Stomach (tissue), 9 donors: ENCODE data around the gene LDB2. TPM values are rescaled to one million over a fixed set of nuclear protein-coding genes. Genes with fewer than 3 reads are reported as not detected.

Experiments used
- DNase-seq, 2 donors: peaks; one replicate each; pipeline versions ENCODE4 v3.0.0 to v3.0.0-alpha.2; 2013 to 2019
- H3K27ac ChIP-seq, 5 donors: fragments of 200-600 bp in 4 of 5; sonication (generic) in 4 of 5; one replicate each; pipeline ENCODE4 v1.5.1; 2013 to 2019; ENCODE audit warnings: mild to moderate bottlenecking in 1 of 5, moderate library complexity in 1 of 5
- H3K27me3 ChIP-seq, 3 donors: fragments of 200-600 bp; sonication (generic); one replicate each; pipeline ENCODE4 v1.5.1; 2017 to 2019; ENCODE audit warnings: mixed run types in 1 of 3
- H3K36me3 ChIP-seq, 4 donors: fragments of 200-600 bp; sonication (generic); 1 replicate in 3 of 4; 2 replicates in 1 of 4; pipeline ENCODE4 v1.5.1; 2016 to 2019
- H3K4me1 ChIP-seq, 4 donors: fragments of 200-600 bp; sonication (generic); one replicate each; pipeline ENCODE4 v1.5.1; 2016 to 2019
- H3K4me3 ChIP-seq, 4 donors: fragments of 200-600 bp; sonication (generic) in 3 of 4; one replicate each; pipeline ENCODE4 v1.5.1; 2016 to 2019; ENCODE audit warnings: mild to moderate bottlenecking in 1 of 4
- H3K9me3 ChIP-seq, 4 donors: fragments of 200-600 bp; sonication (generic); one replicate each; pipeline ENCODE4 v1.5.1; 2016 to 2019
- CTCF ChIP-seq, 7 experiments: fragments of 450-650 bp in 4 of 7; fragments of 200-600 bp in 3 of 7; sonication (generic) in 3 of 7; IDR thresholded peaks; one replicate each; pipeline ENCODE4 v1.5.1; 2016 to 2019; ENCODE audit warnings: antibody characterized with exemption in 7 of 7, control low read depth in 2 of 7, mild to moderate bottlenecking in 1 of 7
- EP300 ChIP-seq: sonication (generic); formaldehyde crosslinking; IDR thresholded peaks from one replicate; pipeline ENCODE4 v1.6.1; 2017; ENCODE audit warnings: antibody characterized with exemption
- POLR2A ChIP-seq, 4 donors: fragments of 450-650 bp; IDR thresholded peaks; one replicate each; pipeline ENCODE4 v1.6.1; 2016; ENCODE audit warnings: antibody characterized with exemption in 4 of 4, control low read depth in 2 of 4, mild to moderate bottlenecking in 1 of 4, moderate library complexity in 1 of 4
- POLR2AphosphoS5 ChIP-seq, 3 donors: sonication (generic); formaldehyde crosslinking; IDR thresholded peaks; one replicate each; pipeline ENCODE4 v1.6.1; 2016; ENCODE audit warnings: antibody characterized with exemption in 3 of 3
- WGBS, 5 donors: extraction: QIAGEN DNeasy Blood & Tissue Kit in 3 of 5; methylation state at CpG; one replicate each; pipeline versions ENCODE4 v1.1.5 to v1.1.7; 2013 to 2018; 5-methylcytosine and 5-hydroxymethylcytosine counted together
- intact Hi-C: fragments of 100-400 bp; cut with DNase I; formaldehyde crosslinking; loops from one replicate; pipeline ENCODE4 v1.15.1; 2023; ENCODE audit warnings: low total_unique reads
- polyA plus RNA-seq, 3 donors: library from polyadenylated mRNA; stranded (reverse); fragments of 200-250 nt; gene quantifications; one replicate each; pipeline ENCODE4 v1.2.3, GENCODE V29; 2013
- total RNA-seq, 5 donors: library from RNA; depleted of rRNA; stranded (reverse); fragments of >200 nt; gene quantifications; one replicate each; pipeline versions ENCODE4 v1.1.0 to v1.2.3, GENCODE V29; 2014 to 2016
- donor health status: healthy with polysubstance abuse.
- donor health status: Bipolar disorder and iron deficiency.
- donor health status: healthy.

Gene LDB2
- total and polyA plus RNA-seq, 8 donors = 6.2 to 63.3 (median 12.8) TPM

DNA sequence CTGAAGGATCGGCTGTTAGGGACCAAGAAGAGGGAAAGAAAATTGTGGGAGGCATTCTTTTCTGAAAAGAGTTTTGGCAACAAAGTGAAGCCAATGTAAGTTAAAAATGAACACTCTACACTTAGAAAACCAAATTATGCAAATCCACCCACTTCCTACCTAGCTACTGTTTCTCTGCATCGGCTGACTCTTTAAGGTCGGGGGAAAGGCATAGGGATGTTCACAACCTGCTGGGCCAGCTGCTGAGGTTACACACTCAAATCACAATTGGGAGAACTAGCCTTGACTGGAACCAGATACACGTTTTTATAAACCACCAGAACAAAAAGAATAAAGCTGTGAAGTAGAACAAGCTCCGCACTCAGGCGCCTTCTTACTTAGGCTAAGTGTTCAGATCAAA lies 165.7 kb downstream of the LDB2 start:
- no peaks in the 10 kb centered on the region for H3K4me1 ChIP-seq
- no peaks in the 10 kb centered on the region for H3K9me3 ChIP-seq
- no peak overlapping the region for H3K4me3 ChIP-seq
- no peak overlapping the region for H3K27ac ChIP-seq
- DNase-seq = no peak
- 83 to 92% (median 86%) methylated on average over 6 of the region's 6 CpGs for WGBS, 5 donors
- H3K36me3 ChIP-seq = no peaks in the 10 kb centered on the region
- intact Hi-C loops = no loop called here
- TF ChIP-seq POLR2AphosphoS5 (IDR thresholded peaks at IDR 0.05) (no peak), CTCF (IDR thresholded peaks at IDR 0.05) (no peak), EP300 (no peak), POLR2A (IDR thresholded peaks at IDR 0.05) (no peak)
- H3K27me3 ChIP-seq = no peaks in the 10 kb centered on the region

GRCh38 chr4:16731776-16732380 lies 166.6 kb downstream of the LDB2 start:
- TF ChIP-seq CTCF (IDR thresholded peaks at IDR 0.05) (no peak), POLR2A (IDR thresholded peaks at IDR 0.05) (no peak), POLR2AphosphoS5 (IDR thresholded peaks at IDR 0.05) (no peak), EP300 (no peak)
- Histone ChIP-seq H3K9me3 (no peaks in the 10 kb centered on the region), H3K27me3 (no peaks in the 10 kb centered on the region), H3K27ac (no peak overlapping the region), H3K4me1 (no peaks in the 10 kb centered on the region), H3K36me3 (no peaks in the 10 kb centered on the region), H3K4me3 (no peak overlapping the region)
- intact Hi-C loops = no loop called here
- 70 to 78% (median 74%) methylated on average over 3 of the region's 3 CpGs for WGBS, 5 donors
- DNase-seq = no peak

- Histone ChIP-seq H3K4me1 (no peaks in the 10 kb centered on the region), H3K27ac (no peak overlapping the region)
- 79 to 92% (median 87%) methylated on average over 3 of the region's 3 CpGs for WGBS, 5 donors
Measured at GRCh38 chr4:16730522-16731205, 167.8 kb downstream of the LDB2 start.

DNA sequence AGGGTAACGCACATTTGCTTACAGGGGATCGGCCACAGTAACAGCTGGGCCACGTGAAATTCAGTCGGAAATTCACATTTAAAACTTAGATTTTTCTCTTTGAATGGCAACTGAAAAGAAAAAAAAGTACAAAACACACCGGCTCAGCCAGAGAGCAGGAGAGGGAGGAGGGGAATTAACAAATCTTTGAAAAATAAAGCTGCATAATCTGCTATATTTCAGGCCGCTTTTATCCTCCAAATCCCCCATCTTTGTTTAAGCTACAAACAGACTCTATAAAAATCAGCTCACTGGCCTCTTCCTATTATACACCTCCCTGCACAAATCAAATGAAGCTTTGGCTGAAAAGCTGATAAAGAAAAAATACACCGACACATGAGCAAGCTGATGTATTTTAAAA lies 169.1 kb downstream of the LDB2 start:
- Histone ChIP-seq H3K27me3 (no peaks in the 10 kb centered on the region), H3K9me3 (peaks cover 0 to 6% (median 5%) of the 10 kb centered on the region in 4 donors), H3K4me3 (no peak overlapping the region), H3K36me3 (no peaks in the 10 kb centered on the region), H3K4me1 (no peaks in the 10 kb centered on the region), H3K27ac (no peak overlapping the region)
- DNase-seq = no peak
- intact Hi-C loops = no loop called here
- WGBS, 5 donors = 68 to 81% (median 77%) methylated on average over 7 of the region's 7 CpGs
- TF ChIP-seq POLR2AphosphoS5 (IDR thresholded peaks at IDR 0.05) (no peak), EP300 (no peak), POLR2A (IDR thresholded peaks at IDR 0.05) (no peak), CTCF (IDR thresholded peaks at IDR 0.05) (no peak)

More at GRCh38 chr4:16730522-16731205, 167.8 kb downstream of the LDB2 start:
- intact Hi-C loops = no loop called here
- Histone ChIP-seq H3K4me3 (no peak overlapping the region), H3K9me3 (peaks cover 0 to under 1% (median 0%) of the 10 kb centered on the region in 4 donors), H3K27me3 (no peaks in the 10 kb centered on the region), H3K36me3 (no peaks in the 10 kb centered on the region)
- DNase-seq = no peak
- TF ChIP-seq POLR2AphosphoS5 (IDR thresholded peaks at IDR 0.05) (no peak), EP300 (no peak), CTCF (IDR thresholded peaks at IDR 0.05) (no peak), POLR2A (IDR thresholded peaks at IDR 0.05) (no peak)
